WERI-Rb-1 (cell line): ENCODE measurements around the gene TMEM62.

Experiments used
- DNase-seq: peaks from one replicate; pipeline ENCODE4 v3.0.0-alpha.2; 2020
- H3K27ac ChIP-seq: fragments of 250-450 bp; sonication (Bioruptor Pico); 2 replicates; pipeline ENCODE4 v1.5.1; 2020; ENCODE audit warnings: mild to moderate bottlenecking, moderate library complexity
- H3K27me3 ChIP-seq: fragments of 250-450 bp; sonication (Bioruptor Pico); 2 replicates; pipeline ENCODE4 v1.5.1; 2021; ENCODE audit warnings: mild to moderate bottlenecking, low read depth, moderate library complexity; ENCODE audit not compliant: insufficient read depth, severe bottlenecking
- H3K36me3 ChIP-seq: fragments of 250-450 bp; sonication (Bioruptor Pico); 2 replicates; pipeline ENCODE4 v1.5.1; 2020; ENCODE audit warnings: mild to moderate bottlenecking, moderate library complexity
- H3K4me3 ChIP-seq: 2 replicates; pipeline ENCODE4 v1.5.1; 2011; ENCODE audit warnings: low read depth, mild to moderate bottlenecking, control low read depth, low read length
- H3K9me3 ChIP-seq: fragments of 250-450 bp; sonication (Bioruptor Pico); 2 replicates; pipeline ENCODE4 v1.5.1; 2021; ENCODE audit warnings: mild to moderate bottlenecking, moderate library complexity; ENCODE audit not compliant: severe bottlenecking
- TF ChIP-seq, protein P1 (sequence below): IDR thresholded peaks from 2 replicates; pipeline ENCODE4 v1.5.1; 2011; ENCODE audit warnings: low read depth, mild to moderate bottlenecking, control low read depth, inconsistent platforms, low read length

The TMEM62 gene

DNA sequence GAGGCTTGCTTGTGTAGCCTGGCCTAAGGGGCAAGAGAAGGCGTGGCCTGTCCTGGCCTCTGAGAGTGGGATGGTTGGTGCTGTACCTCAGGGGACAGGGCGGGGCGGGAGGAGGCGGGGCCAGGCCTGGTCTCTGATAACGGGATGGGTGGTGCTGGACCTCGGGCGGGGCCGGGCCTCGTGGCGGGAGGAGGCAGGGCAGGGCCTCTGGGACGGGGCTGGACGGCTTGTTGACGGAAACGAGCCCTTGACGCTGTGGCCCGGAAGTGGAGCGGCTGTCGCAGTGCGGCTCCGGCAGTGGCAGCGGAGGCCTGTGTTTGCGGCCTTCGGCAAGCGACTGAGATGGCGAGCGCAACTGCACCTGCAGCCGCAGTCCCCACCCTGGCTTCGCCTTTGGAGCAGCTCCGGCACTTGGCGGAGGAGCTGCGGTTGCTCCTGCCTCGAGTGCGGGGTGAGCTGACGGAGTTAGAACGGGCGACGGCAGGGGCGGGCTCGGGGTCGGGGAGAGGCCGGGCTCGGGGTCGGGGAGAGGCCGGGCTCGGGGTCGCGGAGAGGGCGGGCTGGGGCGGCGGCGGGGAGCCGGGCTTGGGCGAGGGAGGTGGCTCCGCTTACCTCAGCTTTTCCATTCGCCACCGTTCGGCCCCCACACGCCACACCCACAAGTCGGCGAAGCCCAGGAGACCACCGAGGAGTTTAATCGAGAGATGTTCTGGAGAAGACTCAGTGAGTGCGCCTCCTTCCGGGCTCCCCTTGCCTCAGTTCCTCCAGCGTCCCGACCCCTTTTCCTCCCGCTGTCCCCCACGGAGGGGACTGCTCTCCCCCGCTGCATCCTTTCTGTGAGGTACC lies 52.0 kb downstream of the TMEM62 start, which contains the start of gene CCNDBP1:
Gene CCNDBP1 (plus strand): TSS at position 247 of the 846 bp plus-strand sequence. CDS start 96 bp downstream, at position 343.
- Histone ChIP-seq H3K4me3 (peak within 1 kb of the TSS; percentile 64), H3K27me3 (no peaks in the 10 kb centered on the region), H3K27ac (peak within 1 kb of the TSS; percentile 18; the same call in 1 of the 2 replicates), H3K9me3 (no peaks in the 10 kb centered on the region), H3K36me3 (peaks cover 5% of the 10 kb centered on the region)
- TF ChIP-seq, protein P1, sequence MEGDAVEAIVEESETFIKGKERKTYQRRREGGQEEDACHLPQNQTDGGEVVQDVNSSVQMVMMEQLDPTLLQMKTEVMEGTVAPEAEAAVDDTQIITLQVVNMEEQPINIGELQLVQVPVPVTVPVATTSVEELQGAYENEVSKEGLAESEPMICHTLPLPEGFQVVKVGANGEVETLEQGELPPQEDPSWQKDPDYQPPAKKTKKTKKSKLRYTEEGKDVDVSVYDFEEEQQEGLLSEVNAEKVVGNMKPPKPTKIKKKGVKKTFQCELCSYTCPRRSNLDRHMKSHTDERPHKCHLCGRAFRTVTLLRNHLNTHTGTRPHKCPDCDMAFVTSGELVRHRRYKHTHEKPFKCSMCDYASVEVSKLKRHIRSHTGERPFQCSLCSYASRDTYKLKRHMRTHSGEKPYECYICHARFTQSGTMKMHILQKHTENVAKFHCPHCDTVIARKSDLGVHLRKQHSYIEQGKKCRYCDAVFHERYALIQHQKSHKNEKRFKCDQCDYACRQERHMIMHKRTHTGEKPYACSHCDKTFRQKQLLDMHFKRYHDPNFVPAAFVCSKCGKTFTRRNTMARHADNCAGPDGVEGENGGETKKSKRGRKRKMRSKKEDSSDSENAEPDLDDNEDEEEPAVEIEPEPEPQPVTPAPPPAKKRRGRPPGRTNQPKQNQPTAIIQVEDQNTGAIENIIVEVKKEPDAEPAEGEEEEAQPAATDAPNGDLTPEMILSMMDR: peak; percentile 65
- peak; percentile 98 for DNase-seq

DNA sequence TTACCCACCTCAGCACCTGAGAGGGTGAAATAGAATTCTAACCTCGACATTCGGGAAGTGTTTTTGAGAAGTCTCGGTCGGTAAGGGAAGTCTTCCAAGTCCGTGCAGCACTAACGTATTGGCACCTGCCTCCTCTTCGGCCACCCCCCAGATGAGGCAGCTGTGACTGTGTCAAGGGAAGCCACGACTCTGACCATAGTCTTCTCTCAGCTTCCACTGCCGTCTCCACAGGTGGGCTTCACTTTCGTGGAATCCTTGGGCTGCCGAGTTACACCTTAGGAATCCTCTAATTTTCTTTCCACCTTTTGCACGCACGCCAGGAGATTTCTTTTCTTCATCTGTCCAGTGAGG lies 52.6 kb downstream of the TMEM62 start:
- peak overlapping the region; percentile 18; the same call in 1 of the 2 replicates for H3K27ac ChIP-seq
- no peaks in the 10 kb centered on the region for H3K27me3 ChIP-seq

DNA sequence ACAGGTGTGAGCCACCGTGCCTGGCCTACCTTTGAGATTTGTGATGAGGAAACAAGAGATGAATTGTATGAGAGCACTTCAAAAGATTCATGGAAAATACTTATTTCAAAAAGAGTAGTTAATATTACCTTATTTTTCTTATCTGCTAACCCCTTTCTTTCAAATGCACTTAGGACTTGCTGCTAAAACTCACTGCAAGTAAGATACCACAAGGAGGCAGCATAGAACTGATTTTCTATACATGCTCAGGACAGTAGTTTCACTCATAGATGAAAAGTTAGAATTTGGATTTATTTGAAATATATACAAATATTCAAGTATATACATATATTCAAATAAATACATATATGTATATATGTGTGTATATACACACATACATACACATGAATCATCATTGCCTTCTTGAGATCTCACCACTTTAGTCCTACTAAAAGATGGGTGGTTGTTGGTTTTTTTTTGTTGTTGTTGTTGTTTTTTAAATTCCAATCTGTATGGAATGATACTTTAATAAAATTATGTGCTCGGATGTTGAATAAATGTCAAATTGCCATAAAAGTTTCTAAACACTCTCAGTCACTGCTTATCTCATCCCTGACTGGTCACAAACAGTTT lies 54.3 kb downstream of the TMEM62 start:
- Histone ChIP-seq H3K4me3 (no peak overlapping the region), H3K27ac (no peak overlapping the region), H3K27me3 (no peaks in the 10 kb centered on the region), H3K9me3 (no peaks in the 10 kb centered on the region), H3K36me3 (peaks cover 16% of the 10 kb centered on the region)
- TF ChIP-seq, protein P1: peak; percentile 26; the same call in 1 of the 2 replicates
- DNase-seq: no peak

More for the DNA sequence above, 52.6 kb downstream of the TMEM62 start:
- Histone ChIP-seq H3K4me3 (peak overlapping the region; percentile 64), H3K36me3 (peaks cover 10% of the 10 kb centered on the region), H3K9me3 (no peaks in the 10 kb centered on the region)
- DNase-seq: no peak
- TF ChIP-seq, protein P1: no peak

GRCh38 chr15:43189296-43189695 lies 55.9 kb downstream of the TMEM62 start:
- peaks cover 20% of the 10 kb centered on the region for H3K36me3 ChIP-seq
- no peaks in the 10 kb centered on the region for H3K9me3 ChIP-seq
- no peak overlapping the region for H3K4me3 ChIP-seq
- TF ChIP-seq, protein P1: no peak
- no peaks in the 10 kb centered on the region for H3K27me3 ChIP-seq
- DNase-seq: no peak
- no peak overlapping the region for H3K27ac ChIP-seq

DNA sequence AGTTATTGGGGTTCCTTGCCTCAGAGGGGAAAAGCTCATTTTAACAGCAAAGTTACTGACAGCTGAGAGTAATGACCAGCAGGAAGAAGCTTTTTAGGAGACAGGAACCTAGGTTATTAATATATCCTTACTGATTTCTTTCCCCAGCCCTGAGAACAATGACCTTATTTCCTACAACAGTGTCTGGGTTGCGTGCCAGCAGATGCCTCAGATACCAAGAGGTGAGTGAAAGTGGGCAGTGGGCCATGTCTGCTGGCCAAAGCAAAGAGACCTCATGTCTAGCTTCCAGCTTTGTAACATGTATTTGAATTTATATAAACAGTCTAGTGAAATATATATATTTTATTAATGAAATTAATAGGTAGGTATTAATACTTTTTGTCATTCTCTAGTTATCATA lies 56.8 kb downstream of the TMEM62 start:
- TF ChIP-seq, protein P1: no peak
- H3K36me3 ChIP-seq: peaks cover 25% of the 10 kb centered on the region
- H3K27ac ChIP-seq: no peak overlapping the region
- H3K9me3 ChIP-seq: no peaks in the 10 kb centered on the region
- DNase-seq: no peak
- no peak overlapping the region for H3K4me3 ChIP-seq
- no peaks in the 10 kb centered on the region for H3K27me3 ChIP-seq
